ENCODE measurements around the gene MAP3K15. TPM values are rescaled to one million over a fixed set of nuclear protein-coding genes. Genes with fewer than 3 reads are reported as not detected.

Gene MAP3K15, protein sequence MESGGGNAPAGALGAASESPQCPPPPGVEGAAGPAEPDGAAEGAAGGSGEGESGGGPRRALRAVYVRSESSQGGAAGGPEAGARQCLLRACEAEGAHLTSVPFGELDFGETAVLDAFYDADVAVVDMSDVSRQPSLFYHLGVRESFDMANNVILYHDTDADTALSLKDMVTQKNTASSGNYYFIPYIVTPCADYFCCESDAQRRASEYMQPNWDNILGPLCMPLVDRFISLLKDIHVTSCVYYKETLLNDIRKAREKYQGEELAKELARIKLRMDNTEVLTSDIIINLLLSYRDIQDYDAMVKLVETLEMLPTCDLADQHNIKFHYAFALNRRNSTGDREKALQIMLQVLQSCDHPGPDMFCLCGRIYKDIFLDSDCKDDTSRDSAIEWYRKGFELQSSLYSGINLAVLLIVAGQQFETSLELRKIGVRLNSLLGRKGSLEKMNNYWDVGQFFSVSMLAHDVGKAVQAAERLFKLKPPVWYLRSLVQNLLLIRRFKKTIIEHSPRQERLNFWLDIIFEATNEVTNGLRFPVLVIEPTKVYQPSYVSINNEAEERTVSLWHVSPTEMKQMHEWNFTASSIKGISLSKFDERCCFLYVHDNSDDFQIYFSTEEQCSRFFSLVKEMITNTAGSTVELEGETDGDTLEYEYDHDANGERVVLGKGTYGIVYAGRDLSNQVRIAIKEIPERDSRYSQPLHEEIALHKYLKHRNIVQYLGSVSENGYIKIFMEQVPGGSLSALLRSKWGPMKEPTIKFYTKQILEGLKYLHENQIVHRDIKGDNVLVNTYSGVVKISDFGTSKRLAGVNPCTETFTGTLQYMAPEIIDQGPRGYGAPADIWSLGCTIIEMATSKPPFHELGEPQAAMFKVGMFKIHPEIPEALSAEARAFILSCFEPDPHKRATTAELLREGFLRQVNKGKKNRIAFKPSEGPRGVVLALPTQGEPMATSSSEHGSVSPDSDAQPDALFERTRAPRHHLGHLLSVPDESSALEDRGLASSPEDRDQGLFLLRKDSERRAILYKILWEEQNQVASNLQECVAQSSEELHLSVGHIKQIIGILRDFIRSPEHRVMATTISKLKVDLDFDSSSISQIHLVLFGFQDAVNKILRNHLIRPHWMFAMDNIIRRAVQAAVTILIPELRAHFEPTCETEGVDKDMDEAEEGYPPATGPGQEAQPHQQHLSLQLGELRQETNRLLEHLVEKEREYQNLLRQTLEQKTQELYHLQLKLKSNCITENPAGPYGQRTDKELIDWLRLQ (N-terminal part only)
- total RNA-seq = under 0.01 TPM in 2 replicates

DNA sequence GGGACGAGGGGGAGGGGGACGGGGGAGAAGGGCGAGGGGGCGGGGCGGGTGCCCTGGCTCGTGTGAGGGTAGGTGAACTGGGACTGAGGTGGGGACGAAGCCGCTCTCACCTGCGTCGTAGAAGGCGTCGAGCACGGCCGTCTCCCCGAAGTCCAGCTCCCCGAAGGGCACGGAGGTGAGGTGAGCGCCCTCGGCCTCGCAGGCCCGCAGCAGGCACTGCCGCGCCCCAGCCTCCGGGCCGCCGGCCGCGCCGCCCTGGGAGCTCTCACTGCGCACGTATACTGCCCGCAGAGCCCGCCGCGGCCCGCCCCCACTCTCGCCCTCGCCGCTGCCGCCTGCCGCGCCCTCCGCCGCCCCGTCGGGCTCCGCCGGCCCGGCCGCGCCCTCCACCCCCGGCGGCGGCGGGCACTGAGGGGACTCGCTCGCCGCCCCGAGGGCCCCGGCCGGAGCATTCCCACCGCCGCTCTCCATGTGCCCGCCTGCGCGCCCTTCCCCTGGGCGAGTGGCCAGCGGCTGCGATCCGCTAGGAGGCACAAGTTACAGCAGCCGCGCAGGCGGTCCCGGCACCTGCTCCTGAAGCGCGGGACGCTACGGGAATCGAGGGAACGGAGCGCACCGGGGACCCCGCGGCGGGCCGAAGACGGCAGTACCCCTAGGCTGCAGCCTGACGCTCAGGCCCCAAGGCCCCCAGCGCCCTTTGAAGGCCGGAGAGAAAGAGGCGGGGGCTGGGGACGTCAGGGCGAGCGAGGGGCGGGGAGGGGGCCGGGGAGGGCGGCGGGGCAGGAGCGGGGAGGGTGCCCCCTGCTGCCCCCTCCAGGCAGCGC is at the start of gene MAP3K15:
TSS of gene MAP3K15 (minus strand) at position 718 of the 824 bp plus-strand sequence. CDS start at position 471, 247 bp downstream.

DNA sequence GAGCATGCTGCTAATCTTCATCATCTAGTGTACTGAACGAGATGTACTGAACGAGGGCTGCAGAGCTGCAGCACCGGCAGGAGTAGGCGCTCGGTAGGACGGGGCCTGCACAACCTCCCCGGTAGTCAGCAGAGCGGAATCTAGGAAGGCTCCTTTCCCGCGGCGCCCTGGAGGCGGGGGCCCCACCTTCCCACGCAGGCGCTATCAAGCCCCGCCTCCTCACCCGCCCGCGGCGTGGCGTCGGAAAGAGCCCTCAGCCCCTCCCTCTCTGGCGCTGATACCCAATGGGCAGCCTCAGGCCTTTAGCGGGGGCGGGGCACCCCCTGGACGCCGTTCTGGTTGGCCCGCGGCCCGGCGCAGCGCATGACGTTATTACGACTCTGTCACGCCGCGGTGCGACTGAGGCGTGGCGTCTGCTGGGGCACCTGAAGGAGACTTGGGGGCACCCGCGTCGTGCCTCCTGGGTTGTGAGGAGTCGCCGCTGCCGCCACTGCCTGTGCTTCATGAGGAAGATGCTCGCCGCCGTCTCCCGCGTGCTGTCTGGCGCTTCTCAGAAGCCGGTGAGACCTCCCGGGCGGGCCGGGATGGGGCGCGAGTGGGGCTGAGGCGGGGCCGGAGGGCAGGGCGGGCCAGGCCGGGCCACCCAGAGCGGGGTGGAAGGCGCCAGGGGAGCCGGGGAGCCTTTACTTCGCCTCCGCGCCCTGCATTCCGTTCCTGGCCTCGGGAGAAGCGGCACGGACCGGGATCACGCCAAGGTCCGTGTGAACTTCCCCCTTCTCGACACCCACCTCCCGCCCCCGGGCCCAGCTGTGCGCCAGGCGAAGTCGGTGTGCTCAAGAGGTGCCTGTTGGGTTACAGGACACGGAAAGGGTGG is 171.5 kb downstream of the MAP3K15 start, which contains the start of gene PDHA1:
TSS of gene PDHA1 (plus strand) at position 393 of the 874 bp plus-strand sequence. CDS start at position 504, 111 bp downstream.

Other genes starting within 250 kb of the MAP3K15 start
- gene PDHA1, start 171.6 kb downstream of the MAP3K15 start, total RNA-seq = 42.9 and 80.9 TPM in 2 replicates

All from epithelial cell of umbilical artery (primary cell).